ENCODE measurements around the gene PLPP2. TPM values are rescaled to one million over a fixed set of nuclear protein-coding genes. Genes with fewer than 3 reads are reported as not detected.

PLPP2 gene
- total and polyA plus RNA-seq, 9 of the 15 experiments (the other 6 are each of a cell fraction or from before 2014, with no cell fraction given) = 0.51 to 4.4 (median 2.2) TPM; not detected in 1

GRCh38 chr19:269241-269640, 22.0 kb downstream of the PLPP2 start (continued):
- TF ChIP-seq E4F1 (CRISPR knock-in tag; IDR thresholded peaks at IDR 0.05; ENCODE audit: borderline replicate concordance) (no peak), TCF7L2 (IDR thresholded peaks at IDR 0.05; ENCODE audit: low read depth, low read length) (no peak), TRIM24 (IDR thresholded peaks at IDR 0.05) (no peak), ZBTB34 (CRISPR knock-in tag; IDR thresholded peaks at IDR 0.05) (no peak), USF1 (CRISPR knock-in tag; IDR thresholded peaks at IDR 0.05) (no peak), TARDBP (IDR thresholded peaks at IDR 0.05) (no peak), L3MBTL2 (IDR thresholded peaks at IDR 0.05) (no peak), CHD7 (IDR thresholded peaks at IDR 0.05; ENCODE audit: low read depth, low read length) (no peak), ZNF384 (IDR thresholded peaks at IDR 0.05; ENCODE audit: low read depth, low read length) (no peak), ZBTB17 (CRISPR knock-in tag; IDR thresholded peaks at IDR 0.05) (no peak), KDM5B (IDR thresholded peaks at IDR 0.05; ENCODE audit: insufficient replicate concordance, low read depth, low read length) (no peak)

All from K562 (cell line).